H9 (cell line): ENCODE measurements around the gene CADPS2. TPM values are rescaled to one million over a fixed set of nuclear protein-coding genes. Genes with fewer than 3 reads are reported as not detected.
"Not testable (repeated sequence)": the region's sequence is repeated elsewhere in the genome, so short reads cannot be mapped to it uniquely, and the experiment has no call there.

Experiments used
- DNase-seq: peaks from one replicate; pipeline ENCODE4 v3.0.0-alpha.2; 2017
- H2AFZ ChIP-seq: one replicate; pipeline ENCODE4 v1.6.1; 2013; ENCODE audit warnings: mild to moderate bottlenecking, low read length, control low read depth, moderate library complexity
- H2AK5ac ChIP-seq: 2 replicates; pipeline ENCODE4 v1.6.1; 2013; ENCODE audit warnings: low read length, control low read depth, mixed read lengths; ENCODE audit not compliant: insufficient read length
- H2BK120ac ChIP-seq: one replicate; pipeline ENCODE4 v1.6.1; 2013; ENCODE audit warnings: low read depth, mild to moderate bottlenecking, low read length, control low read depth, inconsistent platforms; ENCODE audit not compliant: poor library complexity, severe bottlenecking
- H2BK12ac ChIP-seq: 2 replicates; pipeline ENCODE4 v1.6.1; 2013; ENCODE audit warnings: low read length, control low read depth, mixed read lengths, low read depth; ENCODE audit not compliant: insufficient read length
- H2BK15ac ChIP-seq: 2 replicates; pipeline ENCODE4 v1.6.1; 2013; ENCODE audit warnings: low read depth, low read length, control low read depth
- H2BK20ac ChIP-seq: one replicate; pipeline ENCODE4 v1.6.1; 2013; ENCODE audit warnings: low read depth, mild to moderate bottlenecking, low read length, control low read depth, inconsistent platforms; ENCODE audit not compliant: poor library complexity, severe bottlenecking
- H2BK5ac ChIP-seq: 2 replicates; pipeline ENCODE4 v1.6.1; 2013; ENCODE audit warnings: low read length, control low read depth, mixed read lengths; ENCODE audit not compliant: insufficient read length
- H3K14ac ChIP-seq: 2 replicates; pipeline ENCODE4 v1.6.1; 2013; ENCODE audit warnings: low read length, control low read depth; ENCODE audit not compliant: insufficient read depth
- H3K18ac ChIP-seq: 2 replicates; pipeline ENCODE4 v1.6.1; 2013; ENCODE audit warnings: low read depth, mild to moderate bottlenecking, mixed read lengths, low read length, control low read depth; ENCODE audit not compliant: insufficient read length
- H3K23ac ChIP-seq: 2 replicates; pipeline ENCODE4 v1.6.1; 2013; ENCODE audit warnings: low read length, control low read depth, mixed read lengths, low read depth; ENCODE audit not compliant: insufficient read length
- H3K23me2 ChIP-seq: 2 replicates; pipeline ENCODE4 v1.6.1; 2013; ENCODE audit warnings: low read depth, mild to moderate bottlenecking, mixed read lengths, low read length, control low read depth; ENCODE audit not compliant: insufficient read length, poor library complexity, severe bottlenecking
- H3K27ac ChIP-seq: 2 replicates; pipeline ENCODE4 v1.5.1; 2013; ENCODE audit warnings: low read length, control low read depth, mixed read lengths, low read depth; ENCODE audit not compliant: insufficient read length
- H3K27me3 ChIP-seq: 2 replicates; pipeline ENCODE4 v1.6.1; 2013; ENCODE audit warnings: low read length, control low read depth, inconsistent platforms; ENCODE audit not compliant: insufficient read depth
- H3K4ac ChIP-seq: 2 replicates; pipeline ENCODE4 v1.6.1; 2013; ENCODE audit warnings: low read depth, mild to moderate bottlenecking, control low read depth, inconsistent platforms, low read length, moderate library complexity
- H3K4me1 ChIP-seq: 2 replicates; pipeline ENCODE4 v1.6.1; 2013; ENCODE audit warnings: low read length, control low read depth, inconsistent platforms; ENCODE audit not compliant: insufficient read depth
- H3K4me2 ChIP-seq: 2 replicates; pipeline ENCODE4 v1.6.1; 2013; ENCODE audit warnings: low read length, control low read depth, mixed read lengths; ENCODE audit not compliant: insufficient read length, insufficient read depth
- H3K56ac ChIP-seq: 2 replicates; pipeline ENCODE4 v1.6.1; 2013; ENCODE audit warnings: low read depth, mild to moderate bottlenecking, mixed read lengths, low read length, control low read depth; ENCODE audit not compliant: insufficient read length
- H3K79me1 ChIP-seq: 2 replicates; pipeline ENCODE4 v1.6.1; 2013; ENCODE audit warnings: low read depth, mild to moderate bottlenecking, moderate library complexity, low read length, control low read depth, inconsistent platforms; ENCODE audit not compliant: insufficient read depth, poor library complexity, severe bottlenecking
- H3K79me2 ChIP-seq: 2 replicates; pipeline ENCODE4 v1.6.1; 2013; ENCODE audit warnings: low read length, control low read depth, inconsistent platforms; ENCODE audit not compliant: insufficient read depth
- H3K9ac ChIP-seq: 2 replicates; pipeline ENCODE4 v1.6.1; 2013; ENCODE audit warnings: low read length, control low read depth, mixed read lengths; ENCODE audit not compliant: insufficient read length; ENCODE audit errors: extremely low read depth
- H3K9me3 ChIP-seq: one replicate; pipeline ENCODE4 v1.6.1; 2013; ENCODE audit warnings: low read depth, low read length, inconsistent platforms; ENCODE audit not compliant: control insufficient read depth
- H3T11ph ChIP-seq: one replicate; pipeline ENCODE4 v1.6.1; 2013; ENCODE audit warnings: mild to moderate bottlenecking, low read length, control low read depth, inconsistent platforms
- H4K20me1 ChIP-seq: one replicate; pipeline ENCODE4 v1.6.1; 2013; ENCODE audit not compliant: control insufficient read depth, insufficient read length, insufficient read depth
- H4K5ac ChIP-seq: 2 replicates; pipeline ENCODE4 v1.6.1; 2013; ENCODE audit warnings: low read depth, mild to moderate bottlenecking, mixed read lengths, low read length, control low read depth; ENCODE audit not compliant: insufficient read length
- H4K8ac ChIP-seq: replicated peaks from 2 replicates; pipeline ENCODE4 v1.6.1; 2013; ENCODE audit warnings: low read length, control low read depth, mixed read lengths, low read depth; ENCODE audit not compliant: insufficient read length
- H4K91ac ChIP-seq: 2 replicates; pipeline ENCODE4 v1.6.1; 2013; ENCODE audit warnings: low read depth, mild to moderate bottlenecking, moderate library complexity, mixed read lengths, low read length, control low read depth; ENCODE audit not compliant: insufficient read length
- H3K27ac Mint-ChIP-seq, 3 experiments: 2 replicates in 2 of 3; 3 replicates in 1 of 3; pipeline ENCODE4 v1.8.0; 2020 to 2021; ENCODE audit warnings: mixed read lengths in 3 of 3, mild to moderate bottlenecking in 1 of 3, moderate library complexity in 1 of 3
- H3K27me3 Mint-ChIP-seq: 2 replicates; pipeline ENCODE4 v1.8.0; 2021; ENCODE audit warnings: low read depth, mild to moderate bottlenecking, moderate library complexity, mixed read lengths
- H3K36me3 Mint-ChIP-seq, 3 experiments: 2 replicates in 2 of 3; 3 replicates in 1 of 3; pipeline ENCODE4 v1.8.0; 2020 to 2021; ENCODE audit warnings: low read depth in 3 of 3, mixed read lengths in 3 of 3; ENCODE audit not compliant: insufficient read depth in 1 of 3
- H3K4me1 Mint-ChIP-seq, 2 experiments: 2 replicates each; pipeline ENCODE4 v1.8.0; 2020; ENCODE audit warnings: mixed read lengths in 2 of 2
- H3K4me3 Mint-ChIP-seq, 2 experiments: 2 replicates in 1 of 2; 3 replicates in 1 of 2; pipeline ENCODE4 v1.8.0; 2020 to 2021; ENCODE audit warnings: mild to moderate bottlenecking in 2 of 2, mixed read lengths in 2 of 2, moderate library complexity in 1 of 2
- H3K9me3 Mint-ChIP-seq, 2 experiments: 2 replicates in 1 of 2; 3 replicates in 1 of 2; pipeline ENCODE4 v1.8.0; 2020; ENCODE audit warnings: mild to moderate bottlenecking in 2 of 2, mixed read lengths in 2 of 2, moderate library complexity in 1 of 2
- WGBS: extraction: QIAGEN DNeasy Blood & Tissue Kit; methylation state at CpG from one replicate; pipeline ENCODE4 v1.1.7; 2013; ENCODE audit warnings: missing lambda C conversion rate, low lambda C conversion rate, mixed read lengths; ENCODE audit not compliant: insufficient read length; ENCODE audit errors: extremely low coverage; 5-methylcytosine and 5-hydroxymethylcytosine counted together
- total RNA-seq: library from RNA; stranded (reverse); gene quantifications from 2 replicates; pipeline ENCODE4 v1.2.1, GENCODE V29; 2021

CADPS2 gene
- total RNA-seq, 1 experiment from 2014 or later, result 7.1 TPM

- H3K9me3 ChIP-seq, H2BK5ac ChIP-seq, H3K79me2 ChIP-seq, H2BK12ac ChIP-seq, H3K9ac ChIP-seq, H2AK5ac ChIP-seq, H3T11ph ChIP-seq, H4K5ac ChIP-seq, H2BK20ac ChIP-seq, H3K27me3 Mint-ChIP-seq, H3K23ac ChIP-seq, H2BK15ac ChIP-seq, H3K56ac ChIP-seq, H2AFZ ChIP-seq, H3K23me2 ChIP-seq, H3K18ac ChIP-seq, H3K4me1 ChIP-seq, H4K91ac ChIP-seq, H3K79me1 ChIP-seq, H3K4ac ChIP-seq, H4K20me1 ChIP-seq, H3K27ac ChIP-seq, H2BK120ac ChIP-seq, H3K27me3 ChIP-seq: not testable (repeated sequence)
- peak overlapping the region; percentile 69 for H4K8ac ChIP-seq
- H3K36me3 Mint-ChIP-seq, result peaks cover 7 to 10% (median 7%) of the 10 kb centered on the region in 3 experiments; a peak in 4 of 7 replicates
- H3K27ac Mint-ChIP-seq, result peak overlapping the region; percentile 66 to 94 (median 93); a peak in 5 of 7 replicates
- WGBS, result no CpG with 5 or more reads among the region's 9 CpGs
- peak; percentile 68 for DNase-seq
- H3K9me3 Mint-ChIP-seq, result peaks cover 10 to 11% of the 10 kb centered on the region in 2 experiments
- peak overlapping the region; percentile 63 to 68 for H3K4me3 Mint-ChIP-seq
- H3K4me2 ChIP-seq, result peak overlapping the region; percentile 24
- H3K14ac ChIP-seq, result peak overlapping the region; percentile 76; the same call in 1 of the 2 replicates
- H3K4me1 Mint-ChIP-seq, result peaks cover 14 to 16% of the 10 kb centered on the region in 2 experiments
Observed at GRCh38 chr7:122834571-122834942, 51.7 kb downstream of the CADPS2 start.
